HEK293 (cell line): ENCODE measurements around the gene KDSR.

Experiments used
- CTCF ChIA-PET: fragments of 350-600 bp; formaldehyde crosslinking; extraction: SDS; loops from one replicate; lab custom pipeline; 2021; ENCODE audit warnings: antibody characterized with exemption; lab: Yijun Ruan, JAX
- POLR2A ChIA-PET: fragments of 300-600 bp; formaldehyde crosslinking; extraction: SDS; loops from one replicate; lab custom pipeline; 2020; ENCODE audit warnings: antibody characterized with exemption, inconsistent platforms; lab: Yijun Ruan, JAX
- H3K27ac ChIP-seq: fragments of 200-500 bp; sonication (Bioruptor generic); 2 replicates; pipeline ENCODE4 v1.5.1; 2014; ENCODE audit warnings: low read depth, low read length, control low read depth, inconsistent platforms; ENCODE audit errors: extremely low read depth
- H3K36me3 ChIP-seq, 2 experiments: fragments of 200-500 bp in 1 of 2; sonication (Bioruptor generic) in 1 of 2; 1 replicate in 1 of 2; 2 replicates in 1 of 2; pipeline ENCODE4 v1.5.1; 2014 to 2017; ENCODE audit warnings: inconsistent platforms in 2 of 2, low read length in 2 of 2; ENCODE audit not compliant: control insufficient read depth in 2 of 2, insufficient read depth in 1 of 2
- H3K4me1 ChIP-seq: fragments of 200-500 bp; sonication (Bioruptor generic); 2 replicates; pipeline ENCODE4 v1.5.1; 2014; ENCODE audit warnings: mild to moderate bottlenecking, low read length, inconsistent platforms; ENCODE audit not compliant: control insufficient read depth, insufficient read depth
- H3K4me3 ChIP-seq: 2 replicates; pipeline ENCODE4 v1.5.1; 2011; ENCODE audit warnings: low read depth, mild to moderate bottlenecking, control low read depth, low read length, moderate library complexity
- H3K9me3 ChIP-seq: fragments of 200-500 bp; sonication (Bioruptor generic); 2 replicates; pipeline ENCODE4 v1.5.1; 2014; ENCODE audit warnings: low read depth, low read length, inconsistent platforms; ENCODE audit not compliant: control insufficient read depth, insufficient read depth
- BCL11B ChIP-seq: fragments of 450-650 bp; formaldehyde crosslinking; IDR thresholded peaks from 2 replicates; pipeline ENCODE4 v1.5.1; 2016; ENCODE audit warnings: low read depth, missing biosample characterization, missing genetic modification characterization
- HOXD13 ChIP-seq: sonication (generic); formaldehyde crosslinking; IDR thresholded peaks from 2 replicates; pipeline ENCODE4 v1.8.0; 2022; ENCODE audit warnings: missing genetic modification reagents, borderline replicate concordance
- KLF8 ChIP-seq: fragments of 450-650 bp; formaldehyde crosslinking; IDR thresholded peaks from 2 replicates; pipeline ENCODE4 v1.5.1; 2016; ENCODE audit warnings: missing biosample characterization, missing genetic modification characterization
- MEIS1 ChIP-seq: sonication (generic); formaldehyde crosslinking; IDR thresholded peaks from 2 replicates; pipeline ENCODE4 v1.8.1; 2022; ENCODE audit warnings: missing genetic modification reagents, mild to moderate bottlenecking, borderline replicate concordance
- RBAK ChIP-seq: fragments of 450-650 bp; formaldehyde crosslinking; IDR thresholded peaks from 2 replicates; pipeline ENCODE4 v1.5.1; 2016; ENCODE audit warnings: missing biosample characterization, missing genetic modification characterization
- SETDB1 ChIP-seq: IDR thresholded peaks from one replicate; pipeline ENCODE4 v1.6.1; 2017; ENCODE audit warnings: mild to moderate bottlenecking, low read length, moderate library complexity, mixed read lengths; ENCODE audit not compliant: insufficient read length
- ZNF10 ChIP-seq: fragments of 450-650 bp; formaldehyde crosslinking; IDR thresholded peaks from 2 replicates; pipeline ENCODE4 v1.5.1; 2017; ENCODE audit warnings: missing biosample characterization, missing genetic modification characterization
- ZNF157 ChIP-seq: fragments of 450-650 bp; formaldehyde crosslinking; IDR thresholded peaks from 2 replicates; pipeline ENCODE4 v1.5.1; 2016; ENCODE audit warnings: missing biosample characterization, missing genetic modification characterization
- ZNF19 ChIP-seq: fragments of 450-650 bp; formaldehyde crosslinking; IDR thresholded peaks from 2 replicates; pipeline ENCODE4; 2016; ENCODE audit warnings: missing biosample characterization, missing genetic modification characterization, low read depth
- ZNF214 ChIP-seq: fragments of 450-650 bp; formaldehyde crosslinking; IDR thresholded peaks from 2 replicates; pipeline ENCODE4 v1.5.1; 2017; ENCODE audit warnings: missing biosample characterization, mild to moderate bottlenecking, missing genetic modification characterization, borderline replicate concordance
- ZNF302 ChIP-seq: fragments of 450-650 bp; formaldehyde crosslinking; IDR thresholded peaks from 2 replicates; pipeline ENCODE4 v1.5.1; 2016; ENCODE audit warnings: missing biosample characterization, missing genetic modification characterization, low read depth
- ZNF311 ChIP-seq: fragments of 450-650 bp; formaldehyde crosslinking; IDR thresholded peaks from 2 replicates; pipeline ENCODE4 v1.5.1; 2017; ENCODE audit warnings: missing biosample characterization, missing genetic modification characterization, borderline replicate concordance
- ZNF404 ChIP-seq: fragments of 450-650 bp; formaldehyde crosslinking; IDR thresholded peaks from 2 replicates; pipeline ENCODE4 v1.5.1; 2017; ENCODE audit warnings: missing biosample characterization, missing genetic modification characterization
- ZNF473 ChIP-seq: fragments of 450-650 bp; formaldehyde crosslinking; IDR thresholded peaks from 2 replicates; pipeline ENCODE4 v1.5.1; 2017; ENCODE audit warnings: missing biosample characterization, missing genetic modification characterization
- ZNF548 ChIP-seq: fragments of 450-650 bp; formaldehyde crosslinking; IDR thresholded peaks from 2 replicates; pipeline ENCODE4 v1.5.1; 2016; ENCODE audit warnings: missing biosample characterization, missing genetic modification characterization
- ZNF555 ChIP-seq: fragments of 450-650 bp; formaldehyde crosslinking; conservative IDR thresholded peaks from 2 replicates; pipeline ENCODE4 v1.5.1; 2017; ENCODE audit warnings: missing biosample characterization, mild to moderate bottlenecking, missing genetic modification characterization, inconsistent platforms
- ZNF777 ChIP-seq: fragments of 450-650 bp; formaldehyde crosslinking; IDR thresholded peaks from 2 replicates; pipeline ENCODE4 v1.5.1; 2017; ENCODE audit warnings: missing biosample characterization, missing genetic modification characterization, borderline replicate concordance
- ZNF830 ChIP-seq: fragments of 450-650 bp; IDR thresholded peaks from 2 replicates; pipeline ENCODE4 v1.5.0; 2018; ENCODE audit warnings: missing biosample characterization, missing genetic modification characterization, low read depth, mild to moderate bottlenecking, moderate library complexity
- ZNF837 ChIP-seq: fragments of 450-650 bp; formaldehyde crosslinking; IDR thresholded peaks from 2 replicates; pipeline ENCODE4 v1.5.1; 2016; ENCODE audit warnings: missing biosample characterization, missing genetic modification characterization
- TF ChIP-seq, protein P1 (sequence below): fragments of 450-650 bp; formaldehyde crosslinking; IDR thresholded peaks from 2 replicates; pipeline ENCODE4 v1.5.1; 2017; ENCODE audit warnings: missing biosample characterization, missing genetic modification characterization
- TF ChIP-seq, protein P2 (sequence below): fragments of 450-650 bp; formaldehyde crosslinking; IDR thresholded peaks from 2 replicates; pipeline ENCODE4 v1.5.1; 2016; ENCODE audit warnings: missing biosample characterization, missing genetic modification characterization
- TF ChIP-seq, protein P3 (sequence below): fragments of 450-650 bp; formaldehyde crosslinking; IDR thresholded peaks from 2 replicates; pipeline ENCODE4 v1.5.1; 2017; ENCODE audit warnings: missing biosample characterization, missing genetic modification characterization
- TF ChIP-seq, protein P4 (sequence below): fragments of 450-650 bp; IDR thresholded peaks from 2 replicates; pipeline ENCODE4 v1.5.1; 2018; ENCODE audit warnings: missing biosample characterization, mild to moderate bottlenecking, missing genetic modification characterization
- TF ChIP-seq, protein P5 (sequence below): fragments of 450-650 bp; formaldehyde crosslinking; IDR thresholded peaks from 2 replicates; pipeline ENCODE4 v1.5.1; 2016; ENCODE audit warnings: missing biosample characterization, missing genetic modification characterization, low read depth

The KDSR gene

DNA sequence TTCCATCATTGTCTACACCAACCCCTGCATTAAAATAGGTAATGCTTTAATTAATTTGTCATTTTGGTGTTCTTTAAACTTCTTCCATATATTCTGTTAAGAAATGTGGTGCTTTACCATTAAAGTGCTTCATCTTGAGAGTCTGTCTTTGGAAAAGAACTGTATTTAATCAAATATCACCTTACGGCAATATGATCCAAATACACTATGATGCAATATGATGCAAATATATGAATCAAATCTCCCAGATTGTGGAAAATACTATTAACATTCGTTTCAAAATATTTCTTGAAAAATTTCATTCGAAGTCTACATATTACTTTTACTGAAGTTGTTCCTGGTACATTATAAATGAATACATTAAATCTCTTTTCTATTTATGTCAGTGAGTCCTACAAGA, 32.3 kb upstream of the KDSR start:
- ChIA-PET POLR2A (no interaction called here), CTCF (no interaction called here)
- H3K36me3 ChIP-seq = peaks cover 85 to 90% of the 10 kb centered on the region in 2 experiments
- no peak overlapping the region for H3K27ac ChIP-seq
- TF ChIP-seq ZNF214 (tag by site-specific recombination) = no peak
- TF ChIP-seq ZNF830 (tag by site-specific recombination) = no peak
- TF ChIP-seq HOXD13 (CRISPR knock-in tag) = no peak
- TF ChIP-seq ZNF404 = no peak
- TF ChIP-seq, protein P1, sequence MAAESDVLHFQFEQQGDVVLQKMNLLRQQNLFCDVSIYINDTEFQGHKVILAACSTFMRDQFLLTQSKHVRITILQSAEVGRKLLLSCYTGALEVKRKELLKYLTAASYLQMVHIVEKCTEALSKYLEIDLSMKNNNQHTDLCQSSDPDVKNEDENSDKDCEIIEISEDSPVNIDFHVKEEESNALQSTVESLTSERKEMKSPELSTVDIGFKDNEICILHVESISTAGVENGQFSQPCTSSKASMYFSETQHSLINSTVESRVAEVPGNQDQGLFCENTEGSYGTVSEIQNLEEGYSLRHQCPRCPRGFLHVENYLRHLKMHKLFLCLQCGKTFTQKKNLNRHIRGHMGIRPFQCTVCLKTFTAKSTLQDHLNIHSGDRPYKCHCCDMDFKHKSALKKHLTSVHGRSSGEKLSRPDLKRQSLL = no peak
- no peaks in the 10 kb centered on the region for H3K4me1 ChIP-seq
- no peak overlapping the region for H3K4me3 ChIP-seq
- no peaks in the 10 kb centered on the region for H3K9me3 ChIP-seq

DNA sequence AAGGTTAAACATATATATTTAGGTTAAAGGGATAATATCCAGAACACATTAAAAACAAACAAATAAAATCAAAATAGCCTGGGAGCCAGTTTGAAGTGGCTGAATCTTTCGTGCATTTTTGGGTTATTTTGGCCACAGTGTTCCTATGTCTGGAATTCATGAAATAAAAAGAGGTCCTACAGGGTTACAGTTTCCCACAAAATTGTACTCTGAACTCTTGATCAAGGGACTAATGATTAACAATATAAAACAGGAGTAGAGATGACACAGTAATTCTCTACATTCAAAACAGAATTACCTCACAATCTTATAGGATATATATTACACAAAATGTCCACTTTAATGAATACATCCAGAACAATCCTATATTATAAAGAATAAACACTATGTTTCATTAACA, 30.3 kb upstream of the KDSR start:
- H3K4me1 ChIP-seq = no peaks in the 10 kb centered on the region
- no peak overlapping the region for H3K4me3 ChIP-seq
- no peak for TF ChIP-seq ZNF302 (tag by site-specific recombination)
- no peak for TF ChIP-seq ZNF157 (tag by site-specific recombination)
- no peak for TF ChIP-seq ZNF19
- TF ChIP-seq BCL11B = no peak
- no peak for TF ChIP-seq ZNF311 (tag by site-specific recombination)
- TF ChIP-seq, protein P1 = no peak
- no peak for TF ChIP-seq KLF8 (tag by site-specific recombination)
- TF ChIP-seq, protein P2, sequence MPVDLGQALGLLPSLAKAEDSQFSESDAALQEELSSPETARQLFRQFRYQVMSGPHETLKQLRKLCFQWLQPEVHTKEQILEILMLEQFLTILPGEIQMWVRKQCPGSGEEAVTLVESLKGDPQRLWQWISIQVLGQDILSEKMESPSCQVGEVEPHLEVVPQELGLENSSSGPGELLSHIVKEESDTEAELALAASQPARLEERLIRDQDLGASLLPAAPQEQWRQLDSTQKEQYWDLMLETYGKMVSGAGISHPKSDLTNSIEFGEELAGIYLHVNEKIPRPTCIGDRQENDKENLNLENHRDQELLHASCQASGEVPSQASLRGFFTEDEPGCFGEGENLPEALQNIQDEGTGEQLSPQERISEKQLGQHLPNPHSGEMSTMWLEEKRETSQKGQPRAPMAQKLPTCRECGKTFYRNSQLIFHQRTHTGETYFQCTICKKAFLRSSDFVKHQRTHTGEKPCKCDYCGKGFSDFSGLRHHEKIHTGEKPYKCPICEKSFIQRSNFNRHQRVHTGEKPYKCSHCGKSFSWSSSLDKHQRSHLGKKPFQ = no peak
- TF ChIP-seq, protein P3, sequence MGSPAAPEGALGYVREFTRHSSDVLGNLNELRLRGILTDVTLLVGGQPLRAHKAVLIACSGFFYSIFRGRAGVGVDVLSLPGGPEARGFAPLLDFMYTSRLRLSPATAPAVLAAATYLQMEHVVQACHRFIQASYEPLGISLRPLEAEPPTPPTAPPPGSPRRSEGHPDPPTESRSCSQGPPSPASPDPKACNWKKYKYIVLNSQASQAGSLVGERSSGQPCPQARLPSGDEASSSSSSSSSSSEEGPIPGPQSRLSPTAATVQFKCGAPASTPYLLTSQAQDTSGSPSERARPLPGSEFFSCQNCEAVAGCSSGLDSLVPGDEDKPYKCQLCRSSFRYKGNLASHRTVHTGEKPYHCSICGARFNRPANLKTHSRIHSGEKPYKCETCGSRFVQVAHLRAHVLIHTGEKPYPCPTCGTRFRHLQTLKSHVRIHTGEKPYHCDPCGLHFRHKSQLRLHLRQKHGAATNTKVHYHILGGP (tag by site-specific recombination) = no peak
- no peak for TF ChIP-seq MEIS1 (CRISPR knock-in tag)
- no peak for TF ChIP-seq SETDB1
- no peak for TF ChIP-seq ZNF777 (tag by site-specific recombination)
- no peaks in the 10 kb centered on the region for H3K9me3 ChIP-seq
- no peak overlapping the region for H3K27ac ChIP-seq
- CTCF ChIA-PET = interaction anchor here (1.0 kb wide), 1 partner anchor 12 kb away, joined by 4 read pairs; no protein-coding TSS in a partner anchor
- H3K36me3 ChIP-seq = peaks cover 68 to 88% of the 10 kb centered on the region in 2 experiments
- POLR2A ChIA-PET = no interaction called here

DNA sequence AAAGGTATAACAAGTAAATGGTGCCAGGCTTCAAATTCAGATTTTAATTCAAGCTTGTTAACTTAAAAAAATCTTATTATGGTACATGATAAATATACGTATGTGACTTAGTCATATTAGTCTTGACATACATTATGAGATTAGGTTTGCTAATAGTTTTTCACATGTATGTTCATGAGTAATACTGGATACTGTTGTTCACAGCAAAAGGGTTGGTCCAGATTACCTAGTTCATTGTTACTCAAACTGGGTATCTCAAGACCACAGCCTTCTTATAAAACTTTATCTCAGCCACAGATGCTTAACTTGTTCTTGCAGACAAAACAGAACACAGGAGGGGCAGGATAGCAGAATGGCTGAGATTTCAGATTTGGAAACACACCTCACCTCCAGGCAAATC, 28.5 kb upstream of the KDSR start:
- no peak overlapping the region for H3K4me3 ChIP-seq
- peaks cover 65 to 85% of the 10 kb centered on the region in 2 experiments for H3K36me3 ChIP-seq
- CTCF ChIA-PET = interaction anchor here (0.6 to 1.2 kb wide), 5 partner anchors 16 to 379 kb away, joined by 3 to 4 read pairs (median 3); no protein-coding TSS in a partner anchor
- H3K27ac ChIP-seq = no peak overlapping the region
- POLR2A ChIA-PET = interaction anchor here (1.5 kb wide), 1 partner anchor 28 kb away, joined by 3 read pairs; no protein-coding TSS in a partner anchor
- no peaks in the 10 kb centered on the region for H3K4me1 ChIP-seq
- no peaks in the 10 kb centered on the region for H3K9me3 ChIP-seq
- TF ChIP-seq RBAK (no peak), ZNF555 (tag by site-specific recombination) (no peak), ZNF548 (tag by site-specific recombination) (no peak), ZNF10 (tag by site-specific recombination) (no peak), ZNF473 (tag by site-specific recombination) (no peak), ZNF837 (no peak)
- TF ChIP-seq, protein P4, sequence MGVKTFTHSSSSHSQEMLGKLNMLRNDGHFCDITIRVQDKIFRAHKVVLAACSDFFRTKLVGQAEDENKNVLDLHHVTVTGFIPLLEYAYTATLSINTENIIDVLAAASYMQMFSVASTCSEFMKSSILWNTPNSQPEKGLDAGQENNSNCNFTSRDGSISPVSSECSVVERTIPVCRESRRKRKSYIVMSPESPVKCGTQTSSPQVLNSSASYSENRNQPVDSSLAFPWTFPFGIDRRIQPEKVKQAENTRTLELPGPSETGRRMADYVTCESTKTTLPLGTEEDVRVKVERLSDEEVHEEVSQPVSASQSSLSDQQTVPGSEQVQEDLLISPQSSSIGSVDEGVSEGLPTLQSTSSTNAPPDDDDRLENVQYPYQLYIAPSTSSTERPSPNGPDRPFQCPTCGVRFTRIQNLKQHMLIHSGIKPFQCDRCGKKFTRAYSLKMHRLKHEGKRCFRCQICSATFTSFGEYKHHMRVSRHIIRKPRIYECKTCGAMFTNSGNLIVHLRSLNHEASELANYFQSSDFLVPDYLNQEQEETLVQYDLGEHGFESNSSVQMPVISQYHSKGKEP (tag by site-specific recombination) = no peak
- TF ChIP-seq, protein P5, sequence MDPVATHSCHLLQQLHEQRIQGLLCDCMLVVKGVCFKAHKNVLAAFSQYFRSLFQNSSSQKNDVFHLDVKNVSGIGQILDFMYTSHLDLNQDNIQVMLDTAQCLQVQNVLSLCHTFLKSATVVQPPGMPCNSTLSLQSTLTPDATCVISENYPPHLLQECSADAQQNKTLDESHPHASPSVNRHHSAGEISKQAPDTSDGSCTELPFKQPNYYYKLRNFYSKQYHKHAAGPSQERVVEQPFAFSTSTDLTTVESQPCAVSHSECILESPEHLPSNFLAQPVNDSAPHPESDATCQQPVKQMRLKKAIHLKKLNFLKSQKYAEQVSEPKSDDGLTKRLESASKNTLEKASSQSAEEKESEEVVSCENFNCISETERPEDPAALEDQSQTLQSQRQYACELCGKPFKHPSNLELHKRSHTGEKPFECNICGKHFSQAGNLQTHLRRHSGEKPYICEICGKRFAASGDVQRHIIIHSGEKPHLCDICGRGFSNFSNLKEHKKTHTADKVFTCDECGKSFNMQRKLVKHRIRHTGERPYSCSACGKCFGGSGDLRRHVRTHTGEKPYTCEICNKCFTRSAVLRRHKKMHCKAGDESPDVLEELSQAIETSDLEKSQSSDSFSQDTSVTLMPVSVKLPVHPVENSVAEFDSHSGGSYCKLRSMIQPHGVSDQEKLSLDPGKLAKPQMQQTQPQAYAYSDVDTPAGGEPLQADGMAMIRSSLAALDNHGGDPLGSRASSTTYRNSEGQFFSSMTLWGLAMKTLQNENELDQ (tag by site-specific recombination) = no peak
